ENCODE measurements around the gene STAU1. TPM values are rescaled to one million over a fixed set of nuclear protein-coding genes. Genes with fewer than 3 reads are reported as not detected.
A peak's percentile ranks its signal among the peaks of the same experiment; 100 is the strongest.
"Not testable (repeated sequence)": the region's sequence is repeated elsewhere in the genome, so short reads cannot be mapped to it uniquely, and the experiment has no call there.

The STAU1 gene
- total RNA-seq, 1 donor from 2014 or later: 55.8 TPM

GRCh38 chr20:49118307-49118706 lies 69.8 kb downstream of the STAU1 start:
- ATAC-seq: no peak

DNA sequence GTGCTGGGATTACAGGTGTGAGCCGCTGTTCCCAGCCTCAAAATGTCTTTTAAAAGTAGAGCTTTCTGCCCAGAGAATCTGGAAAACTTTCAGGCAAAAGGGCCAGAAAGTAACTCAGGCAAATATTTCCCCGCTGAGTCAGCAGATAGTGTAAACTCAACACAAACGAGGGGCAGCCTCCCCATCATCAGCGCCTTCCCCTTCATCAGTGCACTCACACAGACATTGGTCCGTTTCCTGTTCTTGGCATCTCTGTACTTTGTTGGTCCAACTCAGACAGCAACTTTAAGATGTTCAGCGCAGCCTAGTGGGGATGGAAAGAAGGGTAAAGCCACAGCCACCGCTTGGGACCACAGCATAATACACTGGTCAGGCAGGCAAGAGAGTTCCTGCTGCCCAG lies 72.6 kb downstream of the STAU1 start:
- no peak for ATAC-seq

DNA sequence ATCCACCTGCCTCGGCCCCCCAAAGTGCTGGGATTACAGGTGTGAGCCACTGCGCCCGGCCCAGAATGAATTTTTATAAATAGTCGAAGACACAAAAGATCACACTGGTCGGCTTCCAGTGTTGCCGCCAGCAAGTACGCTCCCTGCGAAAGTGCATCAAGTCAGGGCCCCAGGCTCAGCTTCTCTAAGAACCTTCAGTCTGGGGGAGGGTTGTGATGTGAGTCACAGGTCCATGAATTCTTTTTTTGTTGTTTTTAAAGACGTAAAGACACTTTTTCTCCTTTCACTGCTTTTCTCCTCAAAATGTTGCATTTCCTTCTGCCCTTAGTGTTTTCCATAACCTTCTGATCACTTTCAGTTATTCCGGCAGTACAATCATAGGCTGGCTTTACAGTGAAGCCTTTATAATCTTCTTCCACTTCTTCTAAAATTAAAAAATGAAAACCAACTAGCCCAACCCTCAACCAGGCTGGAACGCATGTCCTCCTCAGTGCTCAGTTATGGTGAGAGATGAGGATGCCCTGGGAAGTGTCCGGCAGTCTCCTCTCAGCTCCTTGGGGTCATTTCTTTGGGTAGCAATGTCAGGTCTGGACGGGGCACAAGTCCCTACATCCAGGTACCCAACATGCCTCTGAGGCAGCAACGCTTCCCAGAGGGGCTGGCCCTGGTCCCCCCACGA lies 75.4 kb downstream of the STAU1 start:
- no peak for ATAC-seq

DNA sequence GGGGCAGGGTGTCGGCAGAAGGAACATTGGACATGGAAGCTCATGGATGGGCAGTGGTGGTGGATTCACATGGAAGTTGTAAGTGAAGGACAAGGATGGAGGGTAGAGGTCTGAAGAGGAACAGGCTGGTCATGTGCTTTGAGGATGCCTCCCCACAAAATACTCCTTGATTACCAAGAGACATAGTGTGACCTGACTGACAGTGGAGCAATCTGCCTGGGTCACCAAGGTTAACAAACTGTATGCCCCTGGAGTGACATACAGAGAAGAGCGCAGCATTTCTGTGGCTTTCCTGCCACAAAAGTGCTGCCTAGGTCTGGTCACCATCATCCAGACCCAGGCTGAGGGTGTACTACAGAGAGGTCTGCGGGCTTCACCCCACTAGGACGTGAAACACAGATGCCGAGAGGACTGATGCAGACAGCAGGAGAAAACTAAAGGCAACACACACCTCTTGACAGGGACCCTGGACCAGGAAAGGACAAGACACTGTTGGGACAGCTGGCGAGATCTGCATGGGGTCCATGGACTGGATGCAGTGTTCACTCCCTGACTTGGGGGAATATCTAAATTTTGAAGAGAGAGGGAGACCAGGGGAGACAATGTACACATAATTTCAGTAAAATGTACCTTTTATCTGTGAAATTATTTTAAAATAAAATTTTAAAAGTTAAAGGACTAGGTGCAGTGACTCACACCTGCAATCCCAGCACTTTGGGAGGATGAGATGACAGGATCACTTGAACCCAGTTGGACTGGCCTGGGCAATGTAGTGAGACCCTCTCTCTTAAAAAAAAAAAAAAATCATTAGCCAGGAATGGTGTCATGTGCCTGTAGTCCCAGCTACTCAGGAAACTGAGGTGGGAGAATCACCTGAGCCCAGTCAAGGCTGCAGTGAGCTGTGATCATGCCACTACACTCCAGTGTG lies 77.1 kb downstream of the STAU1 start:
- no peak for ATAC-seq

- no peak for ATAC-seq
Observed at GRCh38 chr20:49106328-49106727, 81.8 kb downstream of the STAU1 start.

GRCh38 chr20:49104979-49105547 lies 83.1 kb downstream of the STAU1 start:
- ATAC-seq: not testable (repeated sequence)

- ATAC-seq: peak; percentile 14
Observed at GRCh38 chr20:49104365-49104648, 83.8 kb downstream of the STAU1 start.

DNA sequence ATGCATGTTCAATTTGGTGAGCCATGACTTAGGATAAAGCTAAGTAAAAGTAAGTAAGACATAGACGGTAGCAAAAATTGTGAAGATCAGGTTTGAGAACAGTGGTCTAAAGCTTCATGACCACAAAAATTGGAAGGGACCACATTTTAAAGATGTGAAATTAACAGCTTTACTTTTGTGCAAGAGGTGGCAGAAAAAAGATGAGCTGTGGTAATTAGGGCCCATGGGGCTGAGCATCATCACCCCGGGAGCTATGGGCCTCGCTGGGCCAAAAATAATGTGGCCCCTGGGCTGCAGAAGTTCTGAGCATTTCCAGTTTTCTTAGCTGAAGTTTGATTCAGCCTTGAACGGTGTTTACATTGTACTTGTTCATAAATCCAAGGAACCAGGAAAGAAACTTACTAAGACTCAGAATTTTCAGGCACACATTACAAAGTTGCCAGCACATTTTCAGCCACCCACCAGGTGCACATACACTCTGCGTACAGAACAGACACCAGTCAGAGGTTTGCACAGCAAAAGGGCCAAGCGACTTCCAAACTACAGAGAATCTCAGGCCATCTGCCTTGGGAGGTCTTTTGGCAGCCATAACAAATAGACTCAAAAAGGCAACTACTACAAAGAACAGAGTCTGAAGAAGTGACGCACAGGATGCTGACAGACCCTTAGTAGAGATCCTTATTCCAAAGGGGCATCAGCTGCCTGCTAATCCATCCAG lies 84.3 kb downstream of the STAU1 start:
- ATAC-seq: no peak

DNA sequence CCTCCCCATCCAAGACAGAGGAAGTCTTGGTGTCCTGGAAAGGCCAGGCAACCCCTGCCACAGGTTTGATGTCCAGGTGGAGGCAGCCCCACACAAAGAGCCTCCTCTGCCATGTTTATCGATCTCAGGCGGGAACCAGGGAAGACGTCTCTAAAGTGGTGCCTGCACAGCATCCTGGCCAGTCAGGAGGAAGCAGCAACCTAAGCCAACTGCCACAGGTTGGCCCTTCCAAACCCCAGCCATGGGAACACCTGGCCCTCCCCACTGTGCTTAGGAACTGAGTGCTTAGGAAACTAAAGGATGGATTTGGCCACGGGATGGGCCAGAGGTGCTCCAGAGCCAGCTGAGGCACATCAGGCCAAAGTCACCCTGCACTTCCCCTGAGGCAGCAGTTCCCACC lies 85.1 kb downstream of the STAU1 start:
- no peak for ATAC-seq

DNA sequence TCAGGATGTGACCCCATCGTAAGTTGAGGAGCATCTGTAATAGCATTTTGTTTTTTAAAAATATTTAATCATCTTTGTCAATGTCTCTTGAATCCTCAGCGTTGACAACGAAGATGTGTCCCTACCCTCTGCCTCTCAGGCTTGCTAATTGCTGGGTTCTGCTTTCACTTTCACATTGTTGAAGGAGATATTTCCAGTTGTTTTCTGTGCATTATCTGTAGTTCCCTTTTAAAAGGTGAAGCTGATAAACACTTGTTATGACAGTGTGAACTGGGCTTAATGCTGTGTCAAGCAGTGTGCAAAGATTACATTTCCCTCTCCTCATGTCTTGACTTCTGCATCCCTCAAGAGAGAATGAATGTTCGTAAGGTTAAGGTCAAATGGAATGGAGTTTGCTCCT lies 87.2 kb downstream of the STAU1 start:
- ATAC-seq: no peak

DNA sequence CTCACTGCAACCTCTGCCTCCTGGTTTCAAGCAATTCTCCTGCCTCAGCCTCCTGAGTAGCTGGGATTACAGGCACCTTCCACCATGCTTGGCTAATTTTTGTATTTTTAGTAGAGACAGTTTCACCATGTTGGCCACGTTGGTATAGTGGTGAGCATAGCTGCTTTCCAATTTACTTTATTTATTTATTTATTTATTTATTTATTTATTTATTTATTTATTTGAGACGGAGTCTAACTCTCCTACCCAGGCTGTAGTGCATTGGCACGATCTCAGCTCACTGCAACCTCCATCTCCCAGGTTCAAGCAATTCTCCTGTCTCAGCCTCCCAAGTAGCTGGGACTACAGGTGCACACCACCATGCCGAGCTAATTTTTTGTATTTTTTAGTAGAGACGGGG lies 87.8 kb downstream of the STAU1 start:
- not testable (repeated sequence) for ATAC-seq

GRCh38 chr20:49099011-49099410 lies 89.1 kb downstream of the STAU1 start:
- no peak for ATAC-seq

DNA sequence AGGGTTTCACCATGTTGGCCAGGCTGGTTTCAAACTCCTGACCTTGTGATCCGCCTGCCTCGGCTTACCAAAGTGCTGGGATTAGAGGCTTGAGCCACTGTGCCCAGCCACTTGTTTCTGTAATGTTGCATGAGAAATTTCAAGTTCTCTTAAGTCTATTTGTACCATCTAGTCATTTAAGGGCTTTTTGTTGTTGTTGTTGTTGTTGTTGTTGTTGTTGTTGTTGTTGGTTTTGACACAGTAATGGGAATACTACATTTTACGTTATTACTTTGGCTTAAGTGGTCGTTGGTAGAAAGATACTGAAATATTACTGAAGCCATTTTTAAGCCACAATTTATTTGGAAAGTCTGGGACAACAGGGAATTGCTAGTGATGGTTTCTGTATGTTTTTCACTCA lies 90.0 kb downstream of the STAU1 start:
- ATAC-seq: no peak

GRCh38 chr20:49097159-49097558 lies 91.0 kb downstream of the STAU1 start:
- no peak for ATAC-seq

DNA sequence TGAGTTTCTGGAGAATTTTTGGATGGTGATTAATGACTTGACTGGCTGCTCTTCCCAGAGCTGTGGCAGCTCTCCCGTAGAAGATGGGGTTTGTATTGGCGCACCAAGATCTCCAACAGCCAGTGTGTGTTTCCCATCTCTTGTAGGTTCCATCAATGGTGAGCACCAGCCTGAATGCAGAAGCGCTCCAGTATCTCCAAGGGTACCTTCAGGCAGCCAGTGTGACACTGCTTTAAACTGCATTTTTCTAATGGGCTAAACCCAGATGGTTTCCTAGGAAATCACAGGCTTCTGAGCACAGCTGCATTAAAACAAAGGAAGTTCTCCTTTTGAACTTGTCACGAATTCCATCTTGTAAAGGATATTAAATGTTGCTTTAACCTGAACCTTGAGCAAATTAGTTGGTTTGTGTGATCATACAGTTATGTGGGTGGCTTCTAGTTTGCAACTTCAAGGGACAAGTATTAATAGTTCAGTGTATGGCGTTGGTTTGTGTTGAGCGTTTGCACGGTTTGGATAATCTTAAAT lies 91.9 kb downstream of the STAU1 start:
- no peak for ATAC-seq

GRCh38 chr20:49091762-49092161 lies 96.4 kb downstream of the STAU1 start:
- ATAC-seq: no peak

GRCh38 chr20:49091104-49091503 lies 97.0 kb downstream of the STAU1 start:
- no peak for ATAC-seq

DNA sequence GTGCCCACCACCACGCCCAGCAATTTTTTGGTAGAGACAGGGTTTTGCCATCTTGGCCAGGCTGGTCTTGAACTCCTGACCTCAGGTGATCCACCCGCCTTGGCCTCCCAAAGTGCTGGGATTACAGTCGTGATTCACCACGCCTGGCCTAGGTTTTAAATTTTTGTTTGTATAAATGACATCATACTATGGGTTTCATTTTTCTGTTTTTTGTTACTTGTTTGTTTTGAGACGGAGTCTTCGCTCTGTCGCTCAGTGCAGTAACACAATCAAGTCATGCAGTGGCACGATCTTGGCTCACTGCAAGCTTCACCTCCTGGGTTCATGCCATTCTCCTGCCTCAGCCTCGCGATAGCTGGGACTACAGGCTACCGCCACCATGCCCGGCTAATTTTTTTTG lies 105.8 kb downstream of the STAU1 start:
- ATAC-seq: not testable (repeated sequence)

- no peak for ATAC-seq
Observed at GRCh38 chr20:49078310-49078709, 109.8 kb downstream of the STAU1 start.

DNA sequence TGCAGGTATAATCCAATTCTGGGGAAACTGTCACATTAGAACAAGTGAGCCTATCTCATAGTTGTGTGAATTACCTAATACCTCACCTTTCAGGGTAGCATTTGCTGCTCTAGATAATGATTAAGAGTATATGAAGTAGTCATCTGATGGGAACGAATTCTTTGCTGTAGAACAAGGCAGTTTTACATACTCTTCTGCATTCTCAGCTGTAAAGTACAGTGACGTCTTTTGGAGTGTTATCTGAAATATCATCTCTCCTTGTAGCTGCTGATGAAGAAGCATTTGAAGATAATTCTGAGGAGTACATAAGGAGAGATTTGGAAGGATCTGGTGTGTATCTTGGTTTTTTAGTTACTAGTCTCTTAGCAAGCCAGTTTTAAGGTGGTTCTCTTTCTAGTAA lies 113.6 kb downstream of the STAU1 start:
- ATAC-seq: no peak

Measured in esophagus mucosa (tissue), 1 donor.